T-helper 1 cell treated with Interleukin-12 subunit alpha and Interleukin-12 subunit beta and Interleukin-4 antibody, amounts not matched to agents 30 ng/mL and 1 ng/mL, for 36 hours (primary cell): ENCODE measurements around the gene SAMD13. TPM values are rescaled to one million over a fixed set of nuclear protein-coding genes. Genes with fewer than 3 reads are reported as not detected.

Experiments used
- intact Hi-C: fragments of 100-400 bp; cut with micrococcal nuclease; formaldehyde crosslinking; loops from one replicate; pipeline ENCODE4 v1.15.1; 2024
- total RNA-seq: library from RNA; stranded (reverse); gene quantifications from 2 replicates; pipeline ENCODE4 v1.2.3, GENCODE V29; 2022

SAMD13 gene, protein sequence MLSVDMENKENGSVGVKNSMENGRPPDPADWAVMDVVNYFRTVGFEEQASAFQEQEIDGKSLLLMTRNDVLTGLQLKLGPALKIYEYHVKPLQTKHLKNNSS
- not detected in 2 replicates for total RNA-seq

DNA sequence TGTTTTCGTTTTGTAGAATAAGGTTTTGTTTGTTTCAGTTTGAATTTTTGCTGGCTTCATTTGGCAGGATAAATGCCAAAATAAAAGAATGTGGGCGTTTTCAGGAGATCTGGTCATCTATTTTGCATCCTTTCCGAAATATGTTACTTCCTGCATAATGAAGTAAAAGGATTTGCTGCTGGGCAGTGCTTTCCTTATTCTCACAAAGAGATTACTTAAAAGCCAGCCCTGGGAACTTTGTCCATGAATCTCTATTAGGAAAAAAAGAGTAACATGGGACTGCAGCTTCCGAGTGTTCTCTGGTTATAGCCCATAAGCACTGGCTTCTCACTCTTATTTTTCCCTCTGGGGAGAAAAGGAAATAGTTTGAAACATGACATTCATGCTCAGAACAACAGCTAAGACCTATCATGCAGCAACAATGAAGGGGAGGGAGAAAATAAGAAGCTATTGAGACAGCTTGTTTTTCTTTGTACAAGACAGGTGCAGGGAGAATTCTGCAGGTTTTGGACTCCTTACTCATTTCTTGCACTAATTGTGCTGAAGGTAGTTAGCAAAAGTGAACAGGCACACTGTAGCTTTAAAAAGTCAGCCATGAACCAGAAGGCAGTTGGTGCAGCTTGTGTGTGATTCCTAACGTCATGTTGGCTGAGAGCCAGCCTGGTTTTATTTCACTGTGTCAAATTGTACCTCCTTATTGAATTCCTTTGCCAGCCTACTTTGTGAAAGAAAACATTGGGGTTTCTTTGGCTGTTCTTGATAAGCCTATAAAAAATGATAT, at the start of gene SAMD13:
SAMD13 (plus strand) TSS at position 705 of the 781 bp plus-strand sequence. CDS start 1,527 bp downstream, outside the sequence.
- intact Hi-C loops, result loop anchor here (5.0 to 10.0 kb wide), 5 partner anchors 214 to 976 kb away; partner anchors contain the start of genes BCL10 and MCOLN2

DNA sequence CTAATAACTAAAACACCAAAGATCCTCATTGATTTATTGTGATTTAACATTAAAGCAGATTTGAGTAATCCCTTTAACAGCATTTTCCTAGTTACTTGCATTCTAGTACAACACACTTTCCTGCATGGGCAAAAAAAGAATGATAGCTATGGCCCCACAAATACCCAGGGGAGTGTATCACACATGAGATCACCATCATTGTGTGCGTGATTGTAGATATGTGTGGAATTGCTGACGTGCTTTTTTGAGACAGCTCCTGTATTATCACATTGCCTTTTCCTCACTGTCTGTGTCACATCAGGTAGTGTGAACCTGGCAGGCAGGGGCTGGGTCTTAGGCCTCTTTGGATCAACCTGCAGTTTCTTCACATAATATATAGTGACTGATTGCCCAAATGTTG, 48.5 kb upstream of the SAMD13 start:
- intact Hi-C loops, result no loop called here

DNA sequence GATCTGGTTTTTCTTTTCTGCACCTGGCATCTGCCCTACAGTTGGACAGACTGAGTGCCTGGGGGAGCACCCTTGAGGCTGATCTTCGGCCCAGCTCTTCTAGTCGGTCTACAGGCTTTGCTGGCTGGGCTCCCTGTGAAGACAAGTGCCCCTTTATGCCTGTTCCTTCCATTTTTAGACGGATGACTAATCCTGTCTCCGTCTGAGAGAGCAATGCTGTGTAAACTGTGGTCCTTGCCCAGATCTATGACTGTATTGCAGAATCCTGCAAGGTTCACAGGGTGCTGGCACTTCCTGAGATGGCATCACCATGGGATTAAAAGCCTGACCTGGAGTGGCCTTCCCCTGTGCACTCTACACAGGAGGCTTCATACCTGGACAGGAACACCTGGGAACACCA, 47.6 kb upstream of the SAMD13 start:
- intact Hi-C loops, result no loop called here

DNA sequence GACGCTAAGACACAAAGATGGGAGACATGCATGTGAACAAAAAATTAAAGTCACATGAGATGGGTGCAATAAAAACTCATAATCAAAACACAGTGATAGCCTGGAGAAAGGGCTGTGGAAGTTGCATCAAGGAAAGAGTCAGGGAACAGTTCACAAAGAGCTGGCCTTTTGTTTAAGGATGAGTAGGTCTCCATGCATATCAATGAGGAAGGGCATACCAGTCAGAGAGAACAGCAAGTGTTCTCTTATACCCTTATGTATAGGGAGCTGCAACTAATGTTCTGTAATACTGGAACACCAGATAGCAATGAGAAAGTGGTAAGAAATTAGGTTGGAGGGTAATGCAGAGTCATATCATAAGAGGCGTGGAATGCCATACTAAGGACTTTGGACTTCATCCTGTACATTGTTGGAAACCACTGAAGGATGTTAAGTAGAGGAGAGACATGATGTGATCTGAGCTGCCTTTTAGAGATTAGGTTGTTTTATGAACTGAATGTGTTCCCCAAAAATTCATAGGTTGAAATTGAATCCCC, 46.7 kb upstream of the SAMD13 start:
- intact Hi-C loops, result no loop called here

DNA sequence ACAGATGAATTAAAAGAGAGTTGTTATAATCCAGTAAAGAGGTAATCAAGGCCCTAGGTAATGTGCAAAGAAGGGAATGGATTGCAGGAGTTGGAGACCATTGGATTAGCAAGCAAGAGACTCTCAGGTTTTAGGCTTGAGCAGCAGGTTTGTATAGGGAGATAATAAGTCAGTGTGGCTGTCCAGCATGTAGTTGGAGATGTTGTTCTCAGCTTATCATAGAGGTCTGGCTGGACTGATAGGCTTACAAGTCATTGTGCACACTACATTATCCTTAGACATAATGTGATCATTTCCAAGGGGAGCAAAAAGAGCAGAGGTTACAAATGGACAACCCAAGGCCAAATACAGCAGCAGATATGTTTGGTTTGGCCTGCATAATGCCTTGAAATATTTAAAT, 45.9 kb upstream of the SAMD13 start:
- intact Hi-C loops, result no loop called here

DNA sequence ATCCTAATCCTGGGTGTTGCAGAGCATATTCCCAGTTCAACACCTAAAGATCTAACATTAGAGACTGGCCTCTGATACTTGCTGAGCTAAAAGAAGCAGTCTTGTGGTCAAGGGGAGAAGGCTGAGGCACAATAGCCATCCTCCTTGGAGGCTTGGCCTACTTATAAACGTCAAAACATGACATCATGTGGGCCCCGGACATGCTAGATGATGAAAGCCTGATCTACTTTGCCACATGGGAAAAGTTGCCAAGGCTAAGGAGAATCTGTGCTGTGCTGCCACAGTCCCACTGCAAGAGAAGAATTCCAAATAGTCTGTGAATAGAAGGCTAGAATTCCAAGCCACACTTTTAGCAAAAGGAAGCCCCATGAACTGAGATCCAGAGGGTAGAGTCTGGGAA, 43.9 kb upstream of the SAMD13 start:
- intact Hi-C loops, result no loop called here

DNA sequence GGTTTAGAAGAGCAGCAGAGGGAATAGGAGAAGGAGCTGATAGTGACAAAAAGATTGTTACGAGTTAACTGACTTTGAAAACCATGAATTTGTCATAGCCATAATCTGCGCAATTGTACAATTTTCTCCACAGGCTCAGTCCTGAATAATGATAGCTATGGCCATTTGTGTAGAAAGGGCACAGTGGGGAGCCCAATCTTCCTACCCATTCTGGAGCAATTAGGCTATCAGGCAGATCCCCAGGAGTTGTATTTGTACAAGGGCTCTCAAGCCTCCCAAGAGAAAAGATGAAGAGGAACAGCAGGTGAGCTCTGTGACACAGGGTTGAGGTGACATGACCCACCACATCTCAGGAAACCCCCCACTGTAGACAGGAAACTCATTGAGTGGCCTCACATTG, 42.1 kb upstream of the SAMD13 start:
- intact Hi-C loops, result no loop called here

DNA sequence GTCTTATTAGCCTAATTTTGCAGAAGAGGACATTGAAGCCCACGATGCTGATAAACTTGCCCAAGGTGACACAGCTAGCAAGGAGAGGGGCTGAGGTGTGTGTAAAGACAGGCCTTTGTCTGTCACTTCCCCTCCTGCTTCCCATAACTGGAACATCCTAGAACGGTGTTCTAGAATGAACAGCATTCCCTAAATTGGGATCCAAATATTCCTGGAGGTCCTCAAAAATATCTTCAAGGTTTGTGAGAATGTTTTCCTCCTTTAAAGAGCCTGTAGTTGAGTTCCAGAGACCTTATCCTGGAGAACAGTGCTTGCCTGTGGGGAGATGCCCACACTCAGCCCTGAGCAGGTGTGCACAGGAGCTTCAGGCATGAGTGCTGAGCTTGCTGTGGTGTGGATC, 41.5 kb upstream of the SAMD13 start:
- intact Hi-C loops, result no loop called here

DNA sequence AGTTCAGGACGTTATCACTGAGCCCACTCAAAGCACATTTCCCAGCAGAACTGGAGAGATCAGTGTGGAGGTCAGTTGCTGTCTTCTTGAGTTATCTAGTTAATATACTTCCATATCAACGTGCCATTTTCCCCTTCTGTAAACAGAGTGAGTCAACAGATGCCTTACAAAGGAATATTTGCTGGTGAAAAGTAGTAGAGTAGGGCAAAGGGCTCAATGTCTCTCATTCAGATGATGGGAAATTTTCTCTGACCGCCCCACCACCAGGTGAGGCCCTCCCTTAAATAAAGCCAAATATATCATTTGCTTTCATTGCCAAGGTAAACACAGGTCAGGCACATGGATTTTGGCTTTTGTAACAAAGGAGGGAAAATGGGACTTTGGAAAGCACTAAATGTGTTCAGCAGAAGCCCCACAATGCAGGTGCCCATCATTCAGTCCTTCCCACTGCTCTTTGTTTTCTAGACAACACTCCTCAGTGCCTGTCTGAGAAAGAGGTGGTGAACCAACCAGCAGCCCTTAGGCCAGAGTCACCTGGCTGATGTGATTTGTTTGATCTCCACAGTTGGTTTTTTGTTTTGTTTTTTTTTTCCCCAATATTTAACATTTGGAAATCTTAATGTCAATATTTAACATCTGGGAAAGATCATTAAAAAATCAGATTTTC, 40.5 kb upstream of the SAMD13 start:
- intact Hi-C loops, result no loop called here

DNA sequence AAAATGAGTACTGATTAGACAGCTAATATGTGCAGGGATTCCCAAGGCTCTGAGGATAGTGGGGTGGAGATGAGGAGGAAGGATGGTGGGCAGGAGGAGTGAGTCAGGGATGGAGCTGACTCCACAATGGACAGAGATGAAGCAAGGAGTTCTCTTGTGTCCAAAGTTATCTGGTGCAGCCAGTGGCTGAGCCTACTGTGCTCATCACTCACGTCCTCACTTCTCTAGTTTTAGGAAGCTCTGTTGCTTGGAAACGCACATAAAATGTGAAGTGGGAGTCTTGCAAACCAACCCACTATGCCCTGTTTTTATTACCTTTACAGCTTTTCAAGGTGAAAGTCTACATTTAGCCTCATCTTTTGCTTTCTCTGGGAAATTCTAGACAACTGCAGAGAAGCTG, 36.5 kb upstream of the SAMD13 start:
- intact Hi-C loops, result no loop called here

DNA sequence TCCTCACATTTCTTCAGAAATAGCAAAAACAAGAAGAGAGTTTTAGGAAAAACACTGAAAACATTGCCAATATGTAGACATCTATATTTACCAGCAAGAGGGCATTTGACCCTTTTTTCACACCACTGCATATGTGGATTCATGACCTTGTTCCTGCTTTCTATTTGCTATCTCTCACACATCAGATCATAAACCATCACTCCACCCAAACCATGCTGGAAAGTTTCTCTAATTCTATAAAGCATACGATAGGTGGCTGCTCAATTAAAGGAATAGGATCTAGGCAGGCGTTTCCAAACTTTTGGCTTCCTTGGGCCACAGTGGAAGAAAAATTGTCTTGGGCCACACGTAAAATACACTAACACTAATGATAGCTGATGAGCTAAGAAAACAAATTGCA, 35.6 kb upstream of the SAMD13 start:
- intact Hi-C loops, result no loop called here

DNA sequence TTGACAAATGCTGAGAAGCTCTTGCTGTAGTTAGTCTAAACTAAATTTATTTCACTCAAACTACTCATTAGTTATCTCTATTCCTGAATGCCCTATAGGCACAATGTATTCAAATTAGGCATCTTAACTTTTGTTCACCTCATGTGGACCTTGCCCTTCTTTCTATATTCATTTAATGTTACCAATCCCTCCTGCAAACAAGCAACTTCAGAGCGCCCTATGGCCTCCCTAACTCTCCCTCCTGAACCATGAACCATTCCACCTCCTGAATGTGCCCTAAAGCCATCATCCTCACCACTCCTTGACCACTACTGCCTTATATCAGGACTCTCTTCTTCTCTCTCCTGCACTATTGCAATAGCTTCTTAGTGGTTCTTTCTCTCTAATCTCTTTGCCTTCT, 34.8 kb upstream of the SAMD13 start:
- intact Hi-C loops, result no loop called here

DNA sequence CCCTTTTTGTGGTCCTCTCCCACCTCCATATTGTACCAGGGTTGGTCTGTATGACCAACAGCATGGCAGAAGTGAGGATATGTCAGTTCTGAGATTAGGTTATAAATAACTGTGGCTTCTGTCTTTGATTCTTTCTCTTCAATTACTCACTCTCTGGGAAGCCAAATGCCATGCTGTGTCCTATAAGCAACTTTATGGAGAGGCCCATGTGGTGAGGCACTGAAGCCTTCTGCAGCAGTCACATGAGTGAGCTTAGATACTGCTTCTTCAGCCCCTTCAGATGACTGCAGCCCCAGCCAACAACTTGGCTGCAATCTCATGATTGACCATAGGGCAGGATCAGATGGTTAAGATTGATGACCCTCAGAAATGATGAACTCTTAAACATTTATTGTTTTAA, 34.0 kb upstream of the SAMD13 start:
- intact Hi-C loops, result no loop called here

DNA sequence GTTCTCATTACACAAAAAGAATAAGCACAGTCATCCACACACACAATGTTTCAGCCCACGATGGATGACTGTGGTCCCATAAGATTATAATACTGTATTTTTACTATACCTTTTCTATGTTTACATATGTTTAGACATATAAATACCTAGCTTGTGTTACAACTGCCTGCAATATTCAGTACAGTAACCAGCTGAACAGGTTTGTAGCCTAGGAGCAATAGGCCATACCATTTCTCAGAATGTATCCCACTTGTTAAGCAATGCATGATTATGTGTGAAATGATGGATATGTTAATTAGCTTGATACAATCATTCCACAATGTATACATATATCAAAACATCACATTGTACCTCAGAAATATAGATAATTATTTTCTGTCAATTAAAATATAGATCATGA, 33.2 kb upstream of the SAMD13 start:
- intact Hi-C loops, result no loop called here

DNA sequence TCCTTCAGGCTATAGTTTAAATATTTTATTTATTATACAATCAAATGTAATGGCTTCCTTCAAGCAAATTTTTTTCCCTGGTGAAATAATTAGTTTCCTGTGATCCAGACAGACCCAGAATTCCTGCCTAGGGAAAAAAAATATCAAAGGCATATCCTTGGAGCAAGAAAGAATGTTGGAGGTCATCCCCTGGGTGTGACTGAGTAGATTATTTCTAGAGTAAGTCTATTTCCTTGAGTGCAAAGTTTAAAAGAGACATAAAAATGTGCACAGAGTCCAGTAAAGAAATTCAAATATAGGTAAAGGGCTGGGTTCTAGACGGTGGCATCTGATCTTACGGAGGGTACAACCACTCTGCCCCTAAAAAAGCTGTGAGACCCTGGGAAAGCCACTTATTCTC, 32.2 kb upstream of the SAMD13 start:
- intact Hi-C loops, result no loop called here

DNA sequence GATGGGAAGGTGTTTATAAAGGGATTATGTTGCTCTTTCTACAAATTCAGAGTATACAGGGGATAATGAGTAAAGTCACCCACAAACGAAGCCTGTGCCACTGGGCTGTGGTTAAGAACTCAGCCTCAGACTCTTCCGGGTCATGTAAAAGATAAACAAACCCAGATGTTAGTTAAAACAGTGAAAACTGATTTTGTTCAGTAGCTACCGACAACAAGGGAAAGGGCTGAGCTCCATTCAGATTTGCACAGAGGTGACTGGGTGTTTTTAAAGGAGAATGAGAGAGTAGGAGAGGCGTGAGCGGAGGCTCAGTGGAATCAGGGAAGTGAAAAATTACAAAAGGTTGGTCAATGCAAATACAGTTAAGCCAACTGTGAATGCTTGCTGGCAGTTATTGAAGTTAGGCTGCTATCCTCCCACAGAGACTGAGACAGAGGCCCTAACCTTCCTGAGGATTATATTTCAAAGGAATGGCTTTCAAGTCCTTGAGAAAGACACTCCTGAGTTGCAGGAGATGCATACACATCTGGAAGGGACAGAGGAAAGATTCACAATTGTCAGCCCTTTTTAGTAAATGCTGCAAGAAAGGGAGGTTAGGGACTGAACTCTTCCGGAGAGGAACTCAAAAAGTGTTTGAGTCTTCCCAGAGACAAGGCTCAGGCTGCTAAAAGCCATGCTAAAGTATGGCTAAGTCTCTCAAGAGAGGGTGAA, 29.9 kb upstream of the SAMD13 start:
- intact Hi-C loops, result no loop called here

DNA sequence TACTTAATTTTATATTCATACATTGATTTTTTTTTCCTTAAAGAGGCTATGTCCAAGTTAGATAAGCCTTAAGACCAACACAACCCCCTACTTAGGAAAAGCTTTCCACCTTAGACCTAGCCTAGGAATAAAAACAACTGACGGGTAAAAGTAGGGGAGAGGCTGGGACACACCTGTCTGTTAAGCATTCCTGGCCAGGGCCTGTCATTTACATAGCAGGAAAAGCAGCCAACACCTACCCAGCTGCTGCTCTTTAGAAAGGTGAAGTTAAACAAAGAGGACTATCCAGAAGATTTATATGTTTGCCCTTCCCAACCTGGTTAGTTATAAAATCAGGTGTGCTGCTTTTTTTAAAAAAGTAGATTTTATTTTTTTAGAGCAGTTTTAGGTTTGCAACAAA, 29.1 kb upstream of the SAMD13 start:
- intact Hi-C loops, result no loop called here

DNA sequence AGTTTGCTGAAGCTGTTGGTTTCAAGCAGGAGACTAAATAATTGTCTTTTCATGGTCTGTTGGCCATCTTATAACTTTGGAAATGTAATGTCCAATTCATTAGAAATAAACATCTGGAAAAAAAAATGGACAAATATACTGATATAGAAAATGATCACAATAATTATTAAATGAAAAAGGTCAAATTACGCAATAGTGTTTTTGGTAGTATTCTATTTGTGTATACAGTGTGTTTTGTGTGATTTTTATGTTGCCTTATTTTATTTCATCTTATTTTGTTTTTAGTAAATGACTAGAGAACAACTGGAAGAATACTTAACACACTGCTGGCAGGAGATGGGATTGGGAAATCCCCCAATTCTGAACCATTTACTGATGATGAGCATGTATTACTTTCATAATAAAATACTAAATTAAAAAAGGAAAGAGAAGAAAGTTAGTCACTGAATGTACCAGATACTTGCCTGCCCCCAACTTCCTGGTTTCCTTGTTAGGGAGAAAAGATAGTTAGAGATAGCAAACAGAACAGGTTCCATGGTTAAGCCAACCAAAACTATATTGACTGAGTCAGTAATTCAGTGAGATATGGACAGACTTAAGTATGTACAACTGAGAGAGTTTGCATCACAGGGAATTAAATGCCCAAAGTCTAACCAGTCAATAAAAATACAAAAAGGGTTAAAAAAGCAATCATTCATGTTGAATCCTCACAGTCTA, 24.0 kb upstream of the SAMD13 start:
- intact Hi-C loops, result no loop called here

DNA sequence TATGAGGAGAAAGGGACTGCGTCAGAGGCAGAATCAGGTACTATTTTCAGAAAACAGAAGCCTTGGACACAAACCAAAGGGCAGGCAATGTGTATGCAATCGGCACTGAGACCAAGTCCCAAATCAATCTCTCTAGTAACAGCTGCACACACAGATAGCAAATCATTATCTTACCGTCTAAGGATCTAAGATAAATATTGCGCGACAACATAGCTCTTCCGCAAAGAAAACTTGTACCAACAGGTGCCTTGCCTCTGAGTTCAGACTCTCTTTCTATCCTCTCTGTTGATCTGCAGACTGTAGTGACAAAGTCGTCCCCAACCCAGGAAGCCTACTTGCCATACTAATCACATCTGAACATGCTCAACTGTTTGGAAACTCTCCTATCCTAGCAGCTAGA, 22.6 kb upstream of the SAMD13 start:
- intact Hi-C loops, result no loop called here

DNA sequence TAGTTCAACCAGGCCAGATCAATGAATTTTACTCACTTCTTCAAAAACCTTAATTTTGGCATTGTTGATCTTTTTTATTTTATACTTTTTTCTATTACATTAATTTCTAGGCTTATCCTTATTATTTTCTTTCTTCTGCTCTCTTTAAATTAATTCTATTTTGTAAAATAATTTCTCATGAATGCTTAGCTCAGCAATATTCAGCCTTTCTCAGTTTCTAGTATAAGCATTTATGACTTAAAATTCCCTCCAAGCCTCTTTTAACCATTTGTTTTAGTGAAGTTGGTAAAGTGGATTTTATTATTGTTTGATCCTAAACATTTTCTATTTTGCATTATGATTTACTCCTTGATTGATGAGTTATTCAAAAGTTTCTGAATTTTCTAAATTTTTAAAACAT, 20.6 kb upstream of the SAMD13 start:
- intact Hi-C loops, result no loop called here

DNA sequence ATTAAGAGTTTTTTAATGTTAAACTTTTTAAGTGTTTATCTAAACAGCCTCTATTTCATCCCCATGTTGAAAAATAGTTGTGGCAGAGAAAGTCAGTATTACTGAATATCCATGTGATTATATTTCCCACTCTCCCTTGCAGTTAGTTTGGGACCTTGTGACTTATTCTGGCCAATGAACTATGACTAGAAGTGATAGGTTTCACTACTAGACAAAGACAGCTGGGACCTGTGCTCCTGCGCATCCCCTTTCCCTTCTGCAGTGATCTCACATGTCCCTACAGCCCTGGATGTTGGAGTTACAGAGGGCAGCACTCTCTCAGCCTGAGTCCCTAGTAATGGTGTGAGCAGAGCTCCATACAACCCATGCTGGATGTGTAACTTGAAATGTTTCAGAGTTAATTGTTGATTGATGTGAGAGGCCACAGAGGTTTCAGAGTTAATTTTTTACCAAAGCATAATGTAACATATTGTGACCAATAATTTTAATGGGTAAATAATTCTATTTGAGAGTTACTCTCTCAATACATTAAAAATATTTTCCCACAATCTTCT, 18.7 kb upstream of the SAMD13 start:
- intact Hi-C loops, result no loop called here
